ENCODE measurements around the gene COG5. TPM values are rescaled to one million over a fixed set of nuclear protein-coding genes. Genes with fewer than 3 reads are reported as not detected.

Gene COG5
- polyA plus RNA-seq (2013, experiment 1 of 2): 18.3 TPM
- 19.7 TPM for polyA plus RNA-seq (2013, experiment 2 of 2)

DNA sequence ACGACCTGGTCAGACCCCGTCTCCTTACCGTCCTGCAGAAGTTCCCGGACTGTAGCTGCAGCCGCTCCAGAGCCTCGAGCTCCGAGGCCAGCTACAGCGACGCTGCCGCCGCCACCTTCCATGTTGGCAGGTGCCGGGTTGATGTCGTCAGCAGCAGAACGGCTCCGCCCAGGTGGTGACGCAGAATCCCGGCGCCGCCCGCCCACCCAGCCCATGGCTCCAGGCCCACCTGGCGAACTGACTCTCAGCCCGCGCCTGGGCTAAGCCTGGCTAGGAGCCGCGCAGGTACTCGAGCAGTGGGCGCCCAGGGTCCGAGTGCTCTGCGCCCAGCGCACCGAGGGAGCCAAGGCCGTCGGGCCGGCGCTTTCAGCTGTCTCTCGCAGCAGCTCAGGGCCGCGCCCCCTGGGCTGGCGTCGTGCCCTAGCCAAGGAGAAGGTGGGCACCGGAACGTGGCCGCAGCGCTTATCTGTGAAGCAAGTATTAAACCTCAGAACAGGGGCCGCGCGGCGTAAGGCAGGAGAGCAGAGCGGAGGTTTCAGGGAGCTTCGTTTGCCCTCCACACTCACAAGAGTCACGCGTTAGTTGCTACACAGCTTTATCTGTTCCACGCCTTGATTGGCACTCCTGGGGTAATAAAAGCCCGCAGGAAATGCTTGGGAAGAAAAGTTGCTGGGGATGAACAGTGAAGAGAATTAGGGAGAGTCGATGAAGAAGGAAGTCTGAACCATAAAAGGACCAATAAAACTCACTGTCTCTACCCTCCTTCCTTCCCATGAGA lies at the start of gene COG5, which contains the start of gene DUS4L:
Gene COG5 (minus strand): TSS at position 146 of the 778 bp plus-strand sequence. CDS start 24 bp downstream, at position 122.
Gene DUS4L (plus strand): TSS at position 197 of the 778 bp plus-strand sequence. CDS start 3,100 bp downstream, outside the sequence.
- Histone ChIP-seq H3K4ac (ENCODE audit: low read depth in 1 of 2, low read length in 2 of 2) (peak within 1 kb of the TSS; percentile 63 to 66), H3K4me1 (ENCODE audit: control insufficient read depth, insufficient read depth, low read depth, low read length) (peaks cover 3% of the 10 kb centered on the region), H3K9me3 (ENCODE audit: control insufficient read depth, low read length) (no peaks in the 10 kb centered on the region), H3K9ac (ENCODE audit: low read length) (peak within 1 kb of the TSS; percentile 97), H2BK120ac (ENCODE audit: low read depth, low read length) (no peak within 1 kb of the TSS), H3K4me2 (ENCODE audit: low read length, poor library complexity, severe bottlenecking) (peak within 1 kb of the TSS; percentile 73), H4K91ac (ENCODE audit: low read length) (peak within 1 kb of the TSS; percentile 87), H3K4me3 (ENCODE audit: insufficient read depth in 1 of 2, low read depth in 1 of 2, low read length in 2 of 2) (peak within 1 kb of the TSS; percentile 94 to 96), H2AFZ (ENCODE audit: low read depth, low read length) (peak within 1 kb of the TSS; percentile 91), H3K23ac (ENCODE audit: low read length in 2 of 2) (peak within 1 kb of the TSS in 1 of 2 experiments; percentile 5), H3K18ac (ENCODE audit: low read depth in 1 of 2, low read length in 2 of 2) (peak within 1 kb of the TSS; percentile 92 to 93), H2BK15ac (ENCODE audit: low read depth, poor library complexity, severe bottlenecking) (peak within 1 kb of the TSS; percentile 44), H4K8ac (ENCODE audit: low read length) (peak within 1 kb of the TSS; percentile 100), H3K79me1 (replicated peaks; ENCODE audit: low read length, poor library complexity, severe bottlenecking) (peaks cover 7% of the 10 kb centered on the region), H3K27ac (ENCODE audit: low read length, poor library complexity, severe bottlenecking) (peak within 1 kb of the TSS; percentile 57), H3K27me3 (ENCODE audit: control insufficient read depth in 1 of 2, insufficient read depth in 1 of 2, low read length in 2 of 2) (no peaks in the 10 kb centered on the region), H2BK5ac (ENCODE audit: low read depth, low read length, poor library complexity, severe bottlenecking) (peak within 1 kb of the TSS; percentile 19), H2BK12ac (ENCODE audit: low read length in 2 of 2) (no peak within 1 kb of the TSS), H3K14ac (ENCODE audit: low read length in 2 of 2) (peak within 1 kb of the TSS in 1 of 2 experiments; percentile 19), H2AK5ac (ENCODE audit: low read length, severe bottlenecking) (peak within 1 kb of the TSS; percentile 41), H3K36me3 (ENCODE audit: control insufficient read depth in 1 of 2, insufficient read depth in 2 of 2, low read depth in 1 of 2, low read length in 2 of 2) (peaks cover 0 to 9% of the 10 kb centered on the region in 2 experiments)
- under 1% methylated on average over 48 of the region's 55 CpGs for WGBS
- DNase-seq: peak; percentile 85

DNA sequence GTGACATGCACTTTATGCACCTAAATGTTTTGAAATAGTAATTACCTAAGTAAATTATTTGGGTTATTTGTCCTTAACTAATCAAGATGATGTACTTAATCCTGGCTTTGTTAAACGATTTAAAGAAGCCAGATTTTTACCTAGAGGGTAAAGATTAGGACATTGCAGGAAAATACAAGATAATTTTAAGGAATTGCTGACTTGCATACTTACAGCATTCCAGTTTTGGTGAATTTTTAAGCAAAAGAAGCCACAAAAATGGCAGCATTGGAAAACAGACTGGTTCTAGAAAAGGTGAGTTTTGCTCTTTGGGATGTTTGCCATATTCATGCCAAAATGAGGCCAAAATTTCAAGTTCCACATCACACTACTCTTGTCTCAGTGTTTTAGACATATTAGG lies 49.7 kb upstream of the COG5 start:
- H2AK5ac ChIP-seq (ENCODE audit: low read length, severe bottlenecking): no peak overlapping the region
- no peak overlapping the region for H2AFZ ChIP-seq (ENCODE audit: low read depth, low read length)
- no peak overlapping the region for H3K4me3 ChIP-seq (ENCODE audit: insufficient read depth in 1 of 2, low read depth in 1 of 2, low read length in 2 of 2)
- no peak overlapping the region for H2BK5ac ChIP-seq (ENCODE audit: low read depth, low read length, poor library complexity, severe bottlenecking)
- H3K4ac ChIP-seq (ENCODE audit: low read depth in 1 of 2, low read length in 2 of 2): no peak overlapping the region
- H3K9me3 ChIP-seq (ENCODE audit: control insufficient read depth, low read length): no peaks in the 10 kb centered on the region
- no peak overlapping the region for H3K14ac ChIP-seq (ENCODE audit: low read length in 2 of 2)
- H3K27me3 ChIP-seq (ENCODE audit: control insufficient read depth in 1 of 2, insufficient read depth in 1 of 2, low read length in 2 of 2): no peaks in the 10 kb centered on the region
- no peak overlapping the region for H2BK15ac ChIP-seq (ENCODE audit: low read depth, poor library complexity, severe bottlenecking)
- H3K27ac ChIP-seq (ENCODE audit: low read length, poor library complexity, severe bottlenecking): no peak overlapping the region
- H4K91ac ChIP-seq (ENCODE audit: low read length): no peak overlapping the region
- H3K4me1 ChIP-seq (ENCODE audit: control insufficient read depth, insufficient read depth, low read depth, low read length): peaks cover 3% of the 10 kb centered on the region
- no peak overlapping the region for H3K18ac ChIP-seq (ENCODE audit: low read depth in 1 of 2, low read length in 2 of 2)
- H3K4me2 ChIP-seq (ENCODE audit: low read length, poor library complexity, severe bottlenecking): no peak overlapping the region
- no peak for DNase-seq
- no peak overlapping the region for H3K23ac ChIP-seq (ENCODE audit: low read length in 2 of 2)
- H2BK12ac ChIP-seq (ENCODE audit: low read length in 2 of 2): no peak overlapping the region
- WGBS: 94% methylated on average over 1 of the region's 1 CpG
- H2BK120ac ChIP-seq (ENCODE audit: low read depth, low read length): no peak overlapping the region
- H3K79me1 ChIP-seq (replicated peaks; ENCODE audit: low read length, poor library complexity, severe bottlenecking): peaks cover 11% of the 10 kb centered on the region
- no peak overlapping the region for H3K9ac ChIP-seq (ENCODE audit: low read length)
- H4K8ac ChIP-seq (ENCODE audit: low read length): no peak overlapping the region
- H3K36me3 ChIP-seq (ENCODE audit: control insufficient read depth in 1 of 2, insufficient read depth in 2 of 2, low read depth in 1 of 2, low read length in 2 of 2): peaks cover 8 to 64% of the 10 kb centered on the region in 2 experiments

DNA sequence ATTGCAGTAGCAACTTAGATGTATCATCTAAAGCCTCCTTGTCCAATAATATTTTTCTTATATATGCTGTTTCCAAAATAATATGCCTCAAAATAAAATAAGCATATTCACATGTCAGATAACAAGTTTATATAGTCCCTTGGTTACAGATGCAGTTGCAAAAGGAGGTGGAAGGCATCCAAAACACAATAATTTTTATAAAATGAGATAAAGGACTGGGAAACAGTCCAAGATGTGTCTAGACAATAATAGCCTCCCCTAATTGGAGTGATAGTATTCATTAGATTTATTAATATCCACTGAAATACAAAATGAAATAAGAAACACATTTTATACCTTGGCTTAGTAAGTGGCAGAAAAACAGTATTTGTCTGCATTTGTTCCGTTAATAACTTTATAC lies 46.6 kb upstream of the COG5 start:
- H3K4me2 ChIP-seq (ENCODE audit: low read length, poor library complexity, severe bottlenecking): no peak overlapping the region
- no peak overlapping the region for H3K18ac ChIP-seq (ENCODE audit: low read depth in 1 of 2, low read length in 2 of 2)
- no peaks in the 10 kb centered on the region for H3K9me3 ChIP-seq (ENCODE audit: control insufficient read depth, low read length)
- H2BK120ac ChIP-seq (ENCODE audit: low read depth, low read length): no peak overlapping the region
- no peak overlapping the region for H3K9ac ChIP-seq (ENCODE audit: low read length)
- no CpG with 5 or more reads among the region's 1 CpG for WGBS
- H2BK12ac ChIP-seq (ENCODE audit: low read length in 2 of 2): no peak overlapping the region
- H3K4ac ChIP-seq (ENCODE audit: low read depth in 1 of 2, low read length in 2 of 2): no peak overlapping the region
- no peak overlapping the region for H2BK5ac ChIP-seq (ENCODE audit: low read depth, low read length, poor library complexity, severe bottlenecking)
- no peak overlapping the region for H2AK5ac ChIP-seq (ENCODE audit: low read length, severe bottlenecking)
- no peak overlapping the region for H3K23ac ChIP-seq (ENCODE audit: low read length in 2 of 2)
- H3K27me3 ChIP-seq (ENCODE audit: control insufficient read depth in 1 of 2, insufficient read depth in 1 of 2, low read length in 2 of 2): no peaks in the 10 kb centered on the region
- no peak overlapping the region for H2AFZ ChIP-seq (ENCODE audit: low read depth, low read length)
- no peak overlapping the region for H4K8ac ChIP-seq (ENCODE audit: low read length)
- peaks cover 2% of the 10 kb centered on the region for H3K4me1 ChIP-seq (ENCODE audit: control insufficient read depth, insufficient read depth, low read depth, low read length)
- no peak overlapping the region for H3K27ac ChIP-seq (ENCODE audit: low read length, poor library complexity, severe bottlenecking)
- H2BK15ac ChIP-seq (ENCODE audit: low read depth, poor library complexity, severe bottlenecking): no peak overlapping the region
- peaks cover 14% of the 10 kb centered on the region for H3K79me1 ChIP-seq (replicated peaks; ENCODE audit: low read length, poor library complexity, severe bottlenecking)
- H4K91ac ChIP-seq (ENCODE audit: low read length): no peak overlapping the region
- H3K36me3 ChIP-seq (ENCODE audit: control insufficient read depth in 1 of 2, insufficient read depth in 2 of 2, low read depth in 1 of 2, low read length in 2 of 2): peaks cover 0 to 47% of the 10 kb centered on the region in 2 experiments
- H3K14ac ChIP-seq (ENCODE audit: low read length in 2 of 2): no peak overlapping the region
- H3K4me3 ChIP-seq (ENCODE audit: insufficient read depth in 1 of 2, low read depth in 1 of 2, low read length in 2 of 2): no peak overlapping the region
- no peak for DNase-seq

DNA sequence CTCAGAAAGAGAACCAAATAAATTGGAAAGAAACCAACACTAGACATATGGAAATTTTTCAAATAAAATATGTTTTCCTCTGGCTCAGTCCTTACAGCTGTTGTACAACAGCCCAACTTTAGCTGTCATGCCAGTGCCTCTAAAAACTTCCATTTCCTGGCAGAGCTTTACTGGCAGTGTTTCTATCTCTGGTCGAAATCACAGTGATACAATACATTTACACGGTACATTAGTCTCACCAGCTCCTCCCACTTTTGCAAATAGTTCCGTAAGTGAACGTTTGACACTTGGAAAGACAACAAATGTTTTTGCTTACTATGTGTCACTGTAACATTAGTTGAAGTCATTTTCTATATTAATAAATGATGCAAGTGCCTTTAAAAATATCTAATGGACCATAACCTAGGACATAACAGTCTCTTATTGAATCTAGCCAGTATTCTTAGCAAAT lies 46.1 kb upstream of the COG5 start:
- H3K4me1 ChIP-seq (ENCODE audit: control insufficient read depth, insufficient read depth, low read depth, low read length): peaks cover 2% of the 10 kb centered on the region
- H3K23ac ChIP-seq (ENCODE audit: low read length in 2 of 2): no peak overlapping the region
- H2AFZ ChIP-seq (ENCODE audit: low read depth, low read length): no peak overlapping the region
- no peak overlapping the region for H3K4me2 ChIP-seq (ENCODE audit: low read length, poor library complexity, severe bottlenecking)
- no peak overlapping the region for H3K4me3 ChIP-seq (ENCODE audit: insufficient read depth in 1 of 2, low read depth in 1 of 2, low read length in 2 of 2)
- H4K8ac ChIP-seq (ENCODE audit: low read length): no peak overlapping the region
- H3K9me3 ChIP-seq (ENCODE audit: control insufficient read depth, low read length): no peaks in the 10 kb centered on the region
- no peak overlapping the region for H3K14ac ChIP-seq (ENCODE audit: low read length in 2 of 2)
- no peak overlapping the region for H3K18ac ChIP-seq (ENCODE audit: low read depth in 1 of 2, low read length in 2 of 2)
- no peak overlapping the region for H2AK5ac ChIP-seq (ENCODE audit: low read length, severe bottlenecking)
- DNase-seq: no peak
- no peak overlapping the region for H2BK120ac ChIP-seq (ENCODE audit: low read depth, low read length)
- no peak overlapping the region for H2BK15ac ChIP-seq (ENCODE audit: low read depth, poor library complexity, severe bottlenecking)
- H4K91ac ChIP-seq (ENCODE audit: low read length): no peak overlapping the region
- H2BK5ac ChIP-seq (ENCODE audit: low read depth, low read length, poor library complexity, severe bottlenecking): no peak overlapping the region
- peaks cover 0 to 49% of the 10 kb centered on the region in 2 experiments for H3K36me3 ChIP-seq (ENCODE audit: control insufficient read depth in 1 of 2, insufficient read depth in 2 of 2, low read depth in 1 of 2, low read length in 2 of 2)
- 100% methylated on average over 2 of the region's 4 CpGs for WGBS
- no peak overlapping the region for H3K4ac ChIP-seq (ENCODE audit: low read depth in 1 of 2, low read length in 2 of 2)
- no peaks in the 10 kb centered on the region for H3K27me3 ChIP-seq (ENCODE audit: control insufficient read depth in 1 of 2, insufficient read depth in 1 of 2, low read length in 2 of 2)
- no peak overlapping the region for H3K9ac ChIP-seq (ENCODE audit: low read length)
- no peak overlapping the region for H3K27ac ChIP-seq (ENCODE audit: low read length, poor library complexity, severe bottlenecking)
- no peak overlapping the region for H2BK12ac ChIP-seq (ENCODE audit: low read length in 2 of 2)
- peaks cover 12% of the 10 kb centered on the region for H3K79me1 ChIP-seq (replicated peaks; ENCODE audit: low read length, poor library complexity, severe bottlenecking)

Data from mesenchymal stem cell (in vitro differentiated cells and primary cell).